22Rv1 (cell line): Measurements from ENCODE around the gene DACH1.

Experiments used
- ZFX ChIP-seq: fragments of 450-650 bp; IDR thresholded peaks from 2 replicates; pipeline ENCODE4 v1.6.1; 2017; ENCODE audit warnings: antibody characterized with exemption, borderline replicate concordance
- TF ChIP-seq, protein P1 (sequence below): fragments of 450-650 bp; IDR thresholded peaks from 2 replicates; pipeline ENCODE4 v1.5.1; 2017; ENCODE audit warnings: mild to moderate bottlenecking

DNA sequence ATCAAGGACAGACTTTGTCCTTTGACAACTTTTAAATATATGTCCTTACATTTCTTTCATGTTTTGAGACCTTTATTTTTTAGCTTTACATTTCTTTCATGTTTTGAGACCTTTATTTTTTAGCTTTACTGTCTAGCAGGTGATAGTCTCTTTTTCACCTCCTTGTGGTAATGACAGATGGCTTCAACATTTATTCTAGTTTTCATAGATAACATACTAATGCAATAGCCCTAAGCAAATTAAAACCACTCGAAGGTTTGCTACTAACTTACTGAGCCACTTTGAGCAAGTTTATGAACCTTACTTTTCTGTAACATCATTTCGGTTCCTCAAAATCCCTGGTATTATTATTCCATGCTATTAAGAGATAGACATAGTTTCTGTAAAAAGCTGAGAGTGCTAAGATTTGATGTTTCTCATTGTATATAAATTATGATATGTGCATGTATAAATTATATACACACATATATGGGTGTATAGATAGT lies 4.5 kb downstream of the DACH1 start:
- TF ChIP-seq, protein P1, sequence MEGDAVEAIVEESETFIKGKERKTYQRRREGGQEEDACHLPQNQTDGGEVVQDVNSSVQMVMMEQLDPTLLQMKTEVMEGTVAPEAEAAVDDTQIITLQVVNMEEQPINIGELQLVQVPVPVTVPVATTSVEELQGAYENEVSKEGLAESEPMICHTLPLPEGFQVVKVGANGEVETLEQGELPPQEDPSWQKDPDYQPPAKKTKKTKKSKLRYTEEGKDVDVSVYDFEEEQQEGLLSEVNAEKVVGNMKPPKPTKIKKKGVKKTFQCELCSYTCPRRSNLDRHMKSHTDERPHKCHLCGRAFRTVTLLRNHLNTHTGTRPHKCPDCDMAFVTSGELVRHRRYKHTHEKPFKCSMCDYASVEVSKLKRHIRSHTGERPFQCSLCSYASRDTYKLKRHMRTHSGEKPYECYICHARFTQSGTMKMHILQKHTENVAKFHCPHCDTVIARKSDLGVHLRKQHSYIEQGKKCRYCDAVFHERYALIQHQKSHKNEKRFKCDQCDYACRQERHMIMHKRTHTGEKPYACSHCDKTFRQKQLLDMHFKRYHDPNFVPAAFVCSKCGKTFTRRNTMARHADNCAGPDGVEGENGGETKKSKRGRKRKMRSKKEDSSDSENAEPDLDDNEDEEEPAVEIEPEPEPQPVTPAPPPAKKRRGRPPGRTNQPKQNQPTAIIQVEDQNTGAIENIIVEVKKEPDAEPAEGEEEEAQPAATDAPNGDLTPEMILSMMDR, result no peak
- TF ChIP-seq ZFX, result no peak
